Stimulated activated CD4-positive, alpha-beta T cell treated with anti-CD3 and anti-CD28 coated beads, Interleukin-4, amount 100 ng/mL, for 24 hours (primary cell): ENCODE results near the gene COL4A2.

Source experiments
- DNase-seq: peaks from one replicate; pipeline ENCODE4 v3.0.0-alpha.2; 2020

Gene COL4A2

DNA sequence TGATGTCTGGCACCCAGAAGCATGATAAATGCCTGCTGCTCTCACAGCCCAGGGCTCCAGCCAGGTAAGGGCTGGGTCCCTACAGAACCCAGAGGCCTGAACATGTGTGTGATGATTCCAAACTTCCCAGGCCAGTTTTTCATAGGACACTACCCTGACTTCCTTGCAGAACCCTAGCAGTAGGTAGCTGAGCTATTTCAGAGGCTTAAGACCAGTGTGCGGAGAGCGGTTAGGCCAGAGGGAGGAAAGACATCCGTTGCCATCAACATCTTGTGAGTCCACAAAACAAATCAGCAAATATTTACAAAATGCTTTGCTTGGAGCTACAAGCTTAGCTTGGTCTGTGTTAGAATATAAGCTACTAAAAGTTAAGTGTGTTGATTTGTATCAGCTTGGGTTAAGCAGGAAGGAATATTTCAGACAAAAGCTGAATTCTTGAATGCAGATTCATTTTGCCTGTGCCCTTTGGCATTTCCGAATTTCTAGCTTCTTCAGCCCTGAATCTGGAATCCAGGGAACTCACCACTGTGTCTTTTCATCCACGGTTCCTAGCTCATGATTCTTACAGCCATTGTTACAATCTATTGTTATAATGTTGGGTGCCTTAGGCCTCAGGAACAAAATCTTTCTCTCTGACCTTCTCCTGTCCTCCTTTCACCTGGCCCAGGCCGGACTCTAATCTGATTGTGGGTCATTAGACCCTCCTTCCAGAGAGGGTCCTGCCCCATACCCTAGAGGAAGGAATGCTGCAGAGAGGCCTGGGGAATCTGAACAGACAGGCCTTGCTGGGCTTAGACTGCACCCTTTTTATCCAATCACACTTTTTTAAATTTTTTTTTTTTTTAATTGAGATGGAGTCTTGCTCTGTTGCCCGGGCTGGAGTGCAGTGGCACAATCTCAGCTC, 242.1 kb downstream of the COL4A2 start:
- no peak for DNase-seq

DNA sequence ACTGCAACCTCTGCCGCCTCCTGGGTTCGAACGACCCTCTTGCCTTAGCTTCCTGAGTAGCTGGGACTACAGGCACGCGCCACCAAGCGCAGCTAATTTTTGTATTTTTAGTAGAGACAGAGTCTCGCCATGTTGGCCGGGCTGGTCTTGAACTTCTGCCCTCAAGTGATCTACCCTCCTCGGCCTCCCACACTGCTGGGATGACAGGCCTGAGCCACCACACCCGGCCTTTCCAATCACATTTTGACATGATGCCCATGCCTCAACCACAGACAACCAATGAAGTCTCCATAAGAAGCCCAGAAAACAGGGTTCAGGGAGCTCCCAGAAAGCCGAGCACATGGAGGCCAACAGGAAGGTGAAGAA, 242.7 kb downstream of the COL4A2 start:
- DNase-seq, result no peak

DNA sequence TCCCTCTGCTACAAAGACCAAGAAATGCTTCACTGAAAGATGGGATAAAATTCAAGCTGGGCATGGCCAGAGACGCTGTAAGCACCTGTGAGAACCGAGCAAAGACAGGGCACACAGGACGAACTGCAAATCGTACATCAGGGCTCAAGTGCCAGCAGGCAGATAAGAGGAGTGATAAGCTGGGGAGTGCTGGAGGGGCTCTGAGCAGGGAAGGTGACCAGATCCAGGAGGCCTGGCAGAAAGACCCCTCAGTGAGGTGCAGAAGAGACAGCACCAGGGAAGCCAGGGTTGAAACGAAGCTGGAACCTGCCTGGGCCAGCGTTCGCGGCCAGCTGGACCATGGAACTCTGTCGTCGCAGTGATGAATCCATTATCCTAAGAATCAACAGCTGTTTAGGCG, 244.2 kb downstream of the COL4A2 start:
- DNase-seq, result no peak

DNA sequence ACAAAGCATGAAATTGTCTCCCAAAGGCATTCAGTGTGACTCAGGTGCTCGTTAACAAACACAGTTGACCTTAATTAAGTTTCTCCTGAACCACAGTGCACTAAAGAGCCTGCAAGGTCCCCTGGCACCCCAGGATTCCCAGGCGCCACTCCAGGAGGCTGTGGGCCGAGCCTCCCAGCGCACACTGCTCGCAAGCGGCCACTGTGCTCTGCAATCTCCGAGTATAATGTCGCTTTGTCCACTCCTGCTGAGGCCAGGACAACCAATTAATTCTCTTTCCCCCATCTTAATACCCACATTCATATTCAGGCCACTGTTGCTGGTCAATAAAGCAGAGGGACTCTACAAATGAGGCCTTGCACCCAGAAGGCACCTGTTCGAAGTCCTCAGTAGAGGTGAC, 245.7 kb downstream of the COL4A2 start:
- DNase-seq, result no peak

DNA sequence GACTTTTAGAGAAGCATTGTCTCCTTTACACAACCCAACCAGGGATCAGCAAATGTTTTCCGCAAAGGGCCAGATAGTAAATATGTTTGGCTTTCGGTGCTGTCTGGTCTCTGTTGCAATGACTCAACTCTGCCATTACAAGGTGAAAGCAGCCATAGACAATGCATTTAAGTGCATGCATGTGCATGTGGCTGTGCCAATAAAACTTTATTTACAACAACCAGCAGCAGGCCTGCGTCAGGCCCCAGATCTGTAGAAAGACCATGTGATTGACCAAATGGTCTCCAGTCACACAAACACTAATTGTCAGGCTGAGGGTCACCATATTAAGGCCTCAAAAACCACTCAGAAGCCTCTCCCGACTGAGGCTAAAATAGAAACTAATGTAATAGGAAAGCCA, 246.3 kb downstream of the COL4A2 start:
- no peak for DNase-seq

DNA sequence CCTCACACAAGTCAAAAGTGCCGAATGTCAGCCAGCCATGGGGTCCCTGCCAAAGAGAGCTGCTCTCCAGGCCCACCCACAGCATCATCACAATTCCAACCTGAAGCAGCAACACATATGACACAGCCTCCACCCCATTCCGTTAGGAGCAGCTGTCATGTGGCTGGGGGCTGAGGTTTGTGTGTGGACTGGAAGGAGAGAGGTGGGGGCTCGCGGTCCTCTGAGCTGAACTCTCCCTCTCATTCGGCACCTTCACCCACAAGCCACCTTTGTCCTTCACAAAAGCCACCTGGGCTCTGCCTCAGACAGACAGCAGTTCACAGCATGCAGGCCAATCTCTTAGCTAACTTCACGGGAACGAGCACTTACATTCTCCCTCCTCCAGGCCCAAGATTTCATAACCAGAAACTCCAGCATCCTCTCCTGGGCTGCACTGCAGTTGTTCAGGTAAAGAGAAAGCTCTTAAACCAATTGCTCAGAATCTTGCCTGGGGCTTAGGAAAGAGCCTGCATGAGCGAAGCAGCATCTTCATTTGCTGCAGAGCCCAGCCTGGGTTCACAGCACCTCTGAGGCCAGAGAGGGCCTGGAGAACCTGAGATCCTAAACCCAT, 247.2 kb downstream of the COL4A2 start:
- DNase-seq, result no peak

DNA sequence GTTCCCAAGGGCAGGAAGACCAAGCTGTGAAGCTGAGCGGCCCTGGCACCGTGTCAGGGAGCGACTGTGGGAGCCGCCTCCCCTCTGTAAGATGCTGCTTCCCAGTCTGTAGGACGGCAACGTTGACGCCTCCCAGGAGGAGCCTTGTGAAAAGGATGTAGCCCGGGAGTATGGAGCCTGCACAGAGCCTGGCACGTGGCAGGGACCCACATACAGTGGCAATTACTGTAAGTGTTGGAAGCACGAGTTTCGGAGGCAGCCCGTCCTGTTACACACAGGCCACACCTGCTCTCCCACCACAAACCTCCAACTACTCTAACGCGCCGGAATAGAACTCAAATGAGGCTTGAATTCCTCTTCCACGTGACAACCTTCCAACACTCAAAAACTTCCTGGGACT, 247.9 kb downstream of the COL4A2 start:
- no peak for DNase-seq

DNA sequence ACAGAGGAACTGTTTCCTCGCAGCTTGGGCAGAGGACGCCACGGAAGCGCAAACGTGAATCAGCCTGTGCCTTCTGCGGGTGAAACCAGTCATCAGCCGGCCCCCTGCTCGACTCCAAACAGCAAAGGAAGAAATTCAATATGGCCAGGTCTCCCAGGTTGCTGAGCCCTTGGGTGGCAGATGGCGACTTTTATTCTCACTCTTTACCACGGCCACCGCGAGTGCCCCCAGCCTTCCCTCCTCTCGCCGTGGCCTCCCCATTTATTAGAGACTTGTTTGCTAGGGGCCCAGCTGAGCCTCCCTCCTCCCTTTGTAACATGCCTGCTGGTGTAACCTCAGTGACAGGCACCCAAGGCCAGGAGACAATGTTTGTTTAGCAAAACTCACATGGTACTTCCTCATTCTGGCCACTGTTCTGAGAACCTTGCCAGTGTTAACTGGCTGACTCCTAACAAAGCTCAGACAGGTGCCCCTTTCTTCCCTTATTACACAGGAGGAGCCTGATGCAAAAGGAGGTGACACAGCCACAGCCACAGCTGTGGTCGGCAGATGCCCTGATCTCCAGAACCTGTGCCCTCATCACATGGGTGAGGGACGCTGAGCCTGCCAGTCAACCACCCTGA, 248.6 kb downstream of the COL4A2 start:
- no peak for DNase-seq

DNA sequence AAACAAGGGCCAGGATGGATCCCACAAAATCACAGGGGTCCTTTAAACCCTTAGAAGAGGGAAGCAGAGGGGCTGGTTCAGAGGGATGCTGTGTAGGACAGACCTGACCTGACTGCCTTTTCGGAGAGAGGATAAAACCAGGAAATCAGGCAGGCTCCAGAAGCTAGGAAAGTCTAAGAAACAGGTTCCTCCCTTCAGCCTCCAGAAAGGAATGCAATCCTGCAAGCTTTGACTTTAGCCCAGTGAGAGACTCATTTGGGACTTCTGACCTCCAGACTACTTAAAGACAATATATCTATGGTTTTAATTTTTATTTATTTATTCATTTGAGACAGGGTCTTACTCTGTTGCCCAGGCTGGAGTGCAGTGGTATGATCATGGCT, 249.1 kb downstream of the COL4A2 start:
- DNase-seq, result no peak

DNA sequence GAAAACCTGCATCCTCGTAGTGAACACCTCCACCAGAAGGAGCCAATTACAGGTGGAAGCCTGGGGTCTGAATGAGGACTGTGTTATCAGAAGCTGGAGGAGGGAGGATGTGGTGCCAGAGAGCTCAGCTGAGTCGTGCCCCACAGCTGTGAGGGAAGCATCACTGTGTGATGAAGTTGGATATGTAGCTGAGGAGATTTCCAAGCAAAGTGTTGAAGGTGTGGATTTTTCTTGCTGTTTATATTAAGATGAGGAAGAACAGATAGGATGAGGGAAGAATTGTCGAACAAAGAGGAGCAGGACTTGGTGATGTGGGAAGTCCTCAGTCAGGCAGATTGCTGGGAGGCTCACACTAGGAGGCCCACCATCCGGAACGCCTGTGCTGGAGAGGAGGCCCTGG, 250.0 kb downstream of the COL4A2 start:
- no peak for DNase-seq

DNA sequence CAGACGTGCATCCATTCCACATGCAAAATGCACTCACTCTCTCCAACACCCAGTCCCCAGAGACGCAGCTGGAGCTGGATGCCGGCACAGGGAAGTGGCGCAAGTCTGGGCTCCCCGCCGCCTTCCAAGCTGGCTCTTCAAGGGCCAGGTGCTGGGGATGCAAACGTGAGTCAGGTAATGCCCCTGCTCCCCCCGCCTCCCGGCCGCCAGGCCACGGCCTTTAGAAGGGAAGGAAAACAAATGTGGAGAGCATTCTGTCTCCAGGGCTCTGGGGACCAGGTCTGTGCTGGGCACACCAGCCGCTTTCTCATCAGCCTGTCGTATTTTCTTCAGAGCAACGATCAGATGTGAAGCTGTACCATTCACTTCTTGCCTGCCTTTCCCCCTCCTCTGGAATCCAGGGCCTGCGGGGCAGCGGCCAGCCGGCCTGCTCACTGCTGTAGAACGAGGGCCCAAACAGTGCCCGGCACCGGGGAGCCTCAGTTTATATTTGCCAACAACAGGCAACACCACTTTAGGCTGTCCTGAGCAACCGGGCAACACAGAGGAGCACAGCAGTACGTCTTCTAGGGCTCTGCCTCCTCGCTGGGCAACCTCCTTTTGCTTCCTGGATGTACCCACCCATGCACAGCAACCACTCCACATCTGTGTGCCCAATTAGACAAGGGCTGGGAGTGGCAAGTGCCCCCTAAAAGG, 250.7 kb downstream of the COL4A2 start:
- DNase-seq, result no peak

DNA sequence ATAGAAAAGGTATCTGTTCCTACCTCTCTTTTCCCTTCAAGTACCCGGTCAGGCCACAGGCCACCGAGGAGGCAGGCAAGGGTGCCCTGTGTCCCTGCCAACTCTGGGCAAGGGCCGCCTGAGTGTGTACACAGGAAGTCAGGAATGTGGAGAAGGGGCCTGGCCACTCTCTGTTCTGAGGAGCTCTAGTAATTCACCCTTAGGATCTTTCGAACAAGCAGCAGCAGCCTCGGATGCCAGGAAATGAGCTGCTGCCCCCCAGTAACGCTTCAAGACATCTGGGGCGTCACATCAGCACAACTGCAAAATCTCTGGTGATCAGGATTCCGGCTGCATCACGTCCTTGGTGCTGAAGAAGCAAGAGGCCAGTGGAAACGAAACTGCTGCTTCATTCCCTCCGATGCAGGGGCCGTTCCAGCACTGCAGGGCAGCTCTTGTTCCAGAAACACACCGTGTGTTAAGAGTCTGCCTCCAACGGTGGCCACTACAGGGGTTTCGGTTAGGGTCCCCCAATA, 252.4 kb downstream of the COL4A2 start:
- no peak for DNase-seq

DNA sequence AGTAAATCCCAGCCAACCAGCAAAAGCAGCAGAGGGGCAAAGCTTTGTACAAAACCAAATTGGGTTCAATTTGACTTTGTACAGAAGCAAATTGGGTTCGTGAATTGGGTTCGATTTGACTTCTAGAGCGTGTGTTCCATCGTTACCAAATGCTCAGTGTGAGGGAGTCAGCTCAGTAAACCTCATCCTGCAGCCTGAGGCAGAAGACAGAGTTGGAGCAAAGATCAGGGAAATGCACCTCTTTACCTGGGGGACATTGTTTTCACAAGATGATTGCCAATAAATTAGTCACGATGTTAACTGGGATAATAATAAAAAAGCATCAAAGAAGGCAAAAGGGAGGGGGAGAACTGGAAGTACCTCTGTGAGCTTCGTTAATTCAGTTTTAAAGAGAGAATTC, 252.9 kb downstream of the COL4A2 start:
- DNase-seq, result no peak

DNA sequence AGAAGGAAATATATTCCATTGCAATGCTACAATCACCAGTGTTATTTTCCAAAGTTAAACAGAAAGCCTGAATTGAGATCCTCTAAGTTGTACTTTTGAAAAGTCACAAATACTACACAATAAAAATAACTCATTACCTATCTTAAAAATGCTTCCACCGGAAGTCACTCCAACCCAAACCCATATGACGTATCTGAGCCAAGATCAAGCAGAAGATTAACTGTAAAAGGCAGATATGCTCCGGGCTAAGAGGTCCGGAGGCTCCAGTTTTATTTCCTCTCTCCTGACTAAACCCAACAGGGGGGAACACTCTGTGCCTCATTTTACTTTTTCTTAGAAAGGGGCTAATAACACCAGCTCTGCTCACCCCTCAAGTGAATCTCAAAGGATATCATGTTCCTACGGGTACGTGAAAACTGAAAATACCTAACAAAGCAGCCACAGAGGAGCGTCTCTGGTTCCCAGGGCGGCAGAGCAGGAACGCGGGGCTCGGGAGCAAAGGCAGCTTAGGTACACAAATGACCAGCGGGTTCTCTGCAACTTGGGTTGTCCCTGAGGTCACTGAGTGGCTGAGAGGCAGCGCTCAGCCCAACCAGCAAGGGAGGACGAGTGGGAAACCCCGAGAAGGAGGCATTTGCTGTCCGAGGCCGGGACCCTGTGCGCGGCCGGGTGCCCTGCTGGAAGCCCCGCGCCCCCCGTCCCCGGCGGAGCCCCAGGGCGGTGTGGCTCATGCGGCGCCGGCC, 253.7 kb downstream of the COL4A2 start:
- DNase-seq, result no peak

DNA sequence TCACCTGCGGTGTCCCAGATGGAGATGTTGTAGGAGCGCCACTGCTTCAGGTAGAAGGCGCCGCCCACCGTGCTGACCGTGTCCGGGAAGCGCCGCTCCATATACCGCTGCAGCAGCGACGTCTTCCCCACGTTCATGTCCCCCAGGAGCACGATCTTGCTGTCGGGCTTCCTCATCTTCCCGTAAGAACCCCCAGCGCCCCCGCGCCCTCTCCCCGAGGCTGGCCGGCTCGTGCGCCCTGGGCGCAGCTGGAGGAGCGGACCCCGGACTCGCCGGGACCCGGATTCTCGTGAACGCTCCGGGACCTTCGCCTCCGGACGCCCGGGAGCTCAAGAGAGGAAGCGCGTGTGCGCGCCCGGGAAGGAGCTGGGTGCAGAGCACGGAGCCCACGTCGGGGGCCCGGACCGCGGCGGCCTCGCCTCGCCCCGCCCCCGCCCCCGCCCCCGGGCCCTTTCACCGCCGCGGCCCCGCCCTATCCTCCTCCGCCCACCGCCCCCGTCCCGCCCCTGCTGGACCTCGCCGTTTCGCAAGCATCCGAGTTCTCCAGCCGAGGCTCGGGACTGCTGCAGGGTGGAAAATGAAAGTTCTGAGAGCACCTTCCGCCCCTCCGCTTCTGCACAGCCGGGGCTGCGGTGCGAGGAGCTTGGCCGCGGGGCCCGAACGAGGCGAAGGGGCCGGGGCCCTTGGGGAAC, 254.4 kb downstream of the COL4A2 start, which contains the start of gene RAB20:
TSS of gene RAB20 (minus strand) at position 379 of the 692 bp plus-strand sequence. CDS start at position 176, 203 bp downstream.
- peak; percentile 50 for DNase-seq

DNA sequence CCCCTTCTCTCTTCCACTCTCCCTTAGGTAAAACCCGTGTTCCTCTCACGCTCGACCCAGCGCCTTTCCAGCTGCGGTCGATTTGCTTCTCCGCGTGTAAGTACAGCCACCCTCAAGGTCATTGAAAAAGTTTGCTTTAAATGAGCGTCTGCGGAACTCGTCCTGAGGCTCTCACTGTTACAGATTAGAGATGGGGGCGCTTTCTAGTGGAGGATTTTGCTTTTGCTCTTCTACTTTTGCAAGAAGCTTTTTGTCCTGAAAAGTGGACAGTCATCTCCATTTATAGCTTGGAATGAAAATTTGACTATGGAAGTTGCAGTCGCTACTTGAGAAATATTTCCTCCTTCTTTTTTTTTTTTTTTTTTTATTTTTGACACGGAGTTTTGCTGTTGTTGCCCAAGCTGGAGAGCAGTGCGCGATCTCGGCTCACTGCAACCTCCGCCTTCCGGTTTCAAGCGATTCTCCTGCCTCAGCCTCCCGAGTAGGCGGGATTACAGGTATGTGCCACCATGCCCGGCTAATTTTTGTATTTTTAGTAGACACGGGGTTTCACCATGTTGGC, 255.0 kb downstream of the COL4A2 start:
- DNase-seq, result no peak
